NOMO-1 treated with dmso at 0.1 percent for 144 hours (cell line): ENCODE data around the gene ACTRT2.

Source experiments
- DNase-seq: peaks from one replicate; lab custom pipeline; 2025; ENCODE audit not compliant: unreplicated experiment; lab: John Stamatoyannopoulos, UW

The ACTRT2 gene

DNA sequence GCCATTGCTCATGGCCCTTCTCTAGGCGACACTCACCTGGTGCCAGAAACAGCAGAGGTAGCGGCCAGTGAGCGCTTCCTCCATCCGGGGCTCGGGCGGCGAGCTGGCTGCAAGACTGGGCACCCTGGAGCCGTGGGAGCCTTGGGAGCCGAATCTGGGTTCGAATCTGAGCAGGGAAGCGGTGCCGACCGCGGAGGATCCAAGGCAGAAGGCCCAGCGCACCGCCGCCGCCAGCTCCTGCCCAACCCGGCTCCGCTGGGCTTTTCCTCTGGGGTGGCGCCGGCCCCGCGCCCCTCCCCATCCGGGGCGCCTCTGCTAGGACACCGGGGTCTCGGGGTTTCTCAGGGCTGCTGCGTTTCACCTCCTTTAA lies 46.0 kb downstream of the ACTRT2 start:
- no peak for DNase-seq

DNA sequence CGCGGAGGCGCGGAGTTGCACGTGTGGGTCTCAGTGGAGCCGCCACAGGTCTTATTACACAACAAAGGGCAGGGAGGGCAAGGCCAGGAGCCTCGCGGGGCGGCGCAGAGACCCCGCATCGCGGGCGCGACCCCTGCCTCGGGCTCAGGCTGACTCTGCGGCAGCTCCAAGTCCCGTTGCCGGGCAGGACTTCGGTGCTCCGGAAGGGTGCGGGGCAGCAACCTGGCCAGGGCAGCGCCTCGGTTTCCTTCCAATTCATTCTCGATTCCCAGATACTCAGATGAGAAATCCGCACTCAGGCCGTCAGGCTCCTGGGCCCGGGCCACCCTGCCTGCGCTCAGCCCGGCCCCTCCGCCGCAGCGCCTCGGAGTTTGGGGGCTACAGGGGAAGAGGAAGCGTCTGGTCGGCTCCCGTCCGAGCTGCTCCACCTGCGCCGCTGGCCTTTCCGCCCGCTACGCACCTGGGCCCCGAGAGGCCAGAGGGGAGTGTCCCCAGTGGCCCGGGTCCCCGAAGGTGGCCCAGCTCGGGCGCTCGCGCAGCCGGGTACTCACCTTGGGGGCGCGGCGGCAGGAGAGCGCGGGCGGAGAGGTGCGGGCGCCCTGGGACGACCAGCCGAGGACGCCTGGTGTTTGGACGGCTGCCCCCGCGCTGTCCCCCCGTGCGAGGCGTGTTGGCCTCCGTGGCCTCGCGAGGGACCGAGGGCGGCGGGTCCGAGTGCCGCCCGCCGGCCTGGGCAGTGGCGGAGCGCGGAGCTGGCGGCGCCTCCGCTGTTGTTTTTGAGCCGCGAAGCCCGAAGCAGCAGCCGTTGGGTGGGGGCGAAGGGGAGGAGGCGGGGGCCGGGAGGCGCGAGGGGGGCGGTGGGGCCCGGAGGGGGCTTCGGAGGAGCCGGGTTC lies 46.6 kb downstream of the ACTRT2 start:
- DNase-seq, result no peak

DNA sequence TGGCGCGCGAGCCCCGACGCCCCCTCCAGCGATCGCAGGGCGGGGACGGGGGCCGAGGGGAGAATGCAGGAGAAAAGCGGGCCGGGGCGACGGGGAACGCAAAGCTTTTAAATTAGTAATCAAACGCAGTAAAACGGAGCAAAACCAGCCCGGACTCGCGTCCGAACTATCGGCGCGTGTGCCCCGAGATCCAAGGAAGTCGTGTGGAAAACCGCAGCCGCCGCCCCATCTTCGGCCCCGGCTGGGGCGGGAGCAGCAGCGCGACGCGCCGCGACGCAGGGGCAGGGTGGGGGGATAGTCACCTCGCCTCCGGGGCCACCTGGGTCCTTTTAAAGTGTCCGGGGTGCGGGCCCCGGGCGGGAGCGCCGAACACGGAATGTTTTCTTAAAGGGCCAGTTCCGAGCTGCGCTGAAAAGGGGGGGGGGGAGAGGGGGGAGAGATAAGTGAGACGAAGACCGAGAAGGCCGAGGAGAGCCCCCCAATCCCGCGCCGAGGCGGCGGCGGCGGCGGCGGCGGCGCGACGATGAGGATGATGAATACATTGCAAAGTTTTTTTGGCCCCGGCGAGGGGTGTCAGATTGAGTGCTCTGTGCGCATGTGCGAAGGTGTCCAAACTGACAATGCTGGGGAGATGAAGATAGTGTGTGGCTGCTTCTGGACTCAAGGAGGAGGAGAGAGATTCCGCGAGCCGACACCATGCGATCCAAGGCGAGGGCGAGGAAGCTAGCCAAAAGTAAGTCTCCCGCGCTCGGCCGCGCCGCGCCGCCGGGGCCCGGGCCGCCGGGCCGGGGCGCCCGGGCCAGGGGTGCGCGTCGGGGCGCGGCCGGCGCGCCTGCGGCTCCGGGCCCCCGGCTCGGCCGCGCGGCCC lies 47.5 kb downstream of the ACTRT2 start, which contains the start of gene PRDM16:
Gene PRDM16 (plus strand): TSS at position 640 of the 868 bp plus-strand sequence. CDS start 57 bp downstream, at position 697.
- DNase-seq, result no peak

DNA sequence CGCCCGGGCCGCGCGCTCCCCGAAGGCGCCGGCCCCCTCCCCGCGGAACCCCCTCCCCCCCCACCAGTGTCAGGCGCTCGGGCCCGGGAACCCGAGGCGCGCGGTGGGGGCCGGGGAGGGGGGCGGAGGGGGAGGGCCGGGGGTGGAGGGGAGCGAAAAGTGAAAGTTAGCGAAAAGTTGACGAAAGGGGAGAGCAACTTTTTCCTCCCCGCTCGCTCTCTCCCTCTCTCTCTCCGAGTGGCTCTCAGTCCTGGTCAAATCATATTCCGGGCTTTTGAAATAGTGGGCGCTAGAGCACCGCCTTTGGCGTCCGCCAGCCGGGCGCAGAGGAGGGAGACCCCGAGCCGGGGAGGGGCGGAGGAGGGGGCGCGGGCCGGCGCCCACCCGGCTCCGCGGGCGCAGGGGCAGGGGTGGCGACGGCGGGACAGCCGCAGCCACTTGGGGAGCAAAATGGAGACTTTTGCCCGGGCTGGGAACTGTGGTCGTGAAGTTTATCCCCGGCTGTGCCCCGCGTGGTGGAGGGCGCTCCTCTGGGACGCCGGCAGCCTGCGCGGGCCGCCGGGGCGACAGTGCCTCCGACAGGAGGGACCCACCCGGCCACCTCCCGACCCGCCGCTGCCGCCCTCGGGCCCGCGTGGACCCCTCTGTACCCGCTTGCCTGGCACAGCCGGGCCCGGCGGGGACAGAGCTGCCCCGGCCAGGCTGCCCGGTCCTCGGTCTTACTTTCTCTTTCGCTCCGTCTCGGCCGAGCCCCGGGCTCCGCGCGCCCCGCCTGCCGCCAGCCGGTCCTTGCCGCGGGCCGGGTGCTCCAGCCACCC lies 48.4 kb downstream of the ACTRT2 start:
- no peak for DNase-seq

DNA sequence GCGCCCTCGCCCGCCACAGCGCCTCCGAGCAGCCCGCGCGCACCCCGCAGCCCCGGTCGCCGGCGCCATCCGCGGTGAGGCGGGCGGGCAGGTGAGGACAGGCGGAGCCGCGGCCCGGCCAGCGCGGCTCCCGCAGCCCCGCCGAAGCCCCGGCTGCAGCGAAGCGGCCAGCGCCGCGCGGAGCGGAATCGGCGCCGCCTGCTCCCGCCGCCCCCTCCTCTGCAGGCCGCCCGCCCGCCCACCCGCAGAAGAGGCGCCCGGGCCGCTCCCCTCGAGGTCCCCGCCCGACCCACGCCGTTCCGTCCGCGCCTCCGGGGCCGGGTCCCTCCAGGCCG lies 49.0 kb downstream of the ACTRT2 start:
- no peak for DNase-seq

DNA sequence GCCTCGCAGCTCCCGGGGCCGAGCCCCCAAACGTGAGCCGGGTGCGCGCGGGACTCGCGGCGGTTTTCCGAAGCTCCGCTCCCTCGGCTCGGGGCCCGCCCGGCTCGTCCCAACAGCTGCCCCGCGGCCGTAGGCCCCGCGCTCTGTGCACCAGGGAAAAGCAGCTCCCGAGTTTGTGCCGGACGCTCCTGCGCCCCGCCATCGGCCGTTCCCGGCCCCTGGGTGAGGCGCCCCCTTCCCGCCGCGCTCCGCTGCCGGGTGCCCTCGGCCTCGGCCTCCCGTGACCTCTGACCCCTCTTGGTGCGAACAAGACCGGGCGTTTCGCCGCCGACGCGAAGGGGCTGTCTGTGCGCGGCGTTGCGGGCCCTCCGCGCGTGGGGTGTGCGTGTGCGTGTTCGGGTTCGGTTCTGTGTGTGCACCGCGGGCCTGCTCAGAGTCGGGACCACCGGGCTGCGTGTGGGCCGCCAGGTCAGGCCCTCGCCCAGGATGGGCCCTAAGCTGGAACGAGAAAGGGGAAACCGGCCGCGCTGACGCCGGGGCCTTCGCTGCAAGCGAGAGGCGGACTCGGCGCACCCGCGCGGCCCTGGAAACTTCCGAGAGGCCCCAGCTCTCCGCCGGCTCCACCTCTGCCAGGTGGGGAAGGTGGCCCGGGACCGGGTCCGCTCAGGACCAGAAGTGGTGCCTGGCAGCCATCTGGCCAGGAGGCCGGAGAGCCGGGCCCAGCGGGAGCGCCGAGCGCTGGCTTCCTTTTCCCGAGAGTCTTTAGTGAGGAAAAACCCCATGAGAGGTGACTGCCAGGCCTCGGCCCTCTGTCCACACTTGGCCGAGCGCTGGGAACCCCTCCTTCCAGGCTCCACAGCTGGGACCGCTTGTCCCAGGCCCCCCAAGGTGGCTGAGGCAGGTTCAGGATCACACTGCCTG lies 49.6 kb downstream of the ACTRT2 start:
- DNase-seq, result no peak

- no peak for DNase-seq
Measured at GRCh38 chr1:3071565-3072390, 50.5 kb downstream of the ACTRT2 start.
